HepG2 (cell line): ENCODE data around the gene PTX4. TPM values are rescaled to one million over a fixed set of nuclear protein-coding genes. Genes with fewer than 3 reads are reported as not detected.

Source experiments
- ATAC-seq: fragments of 200-7000 bp; cut with Tn5 transposase; 3 replicates; pipeline ENCODE4 v1.9.1; 2020; ENCODE audit warnings: mild to moderate bottlenecking, moderate library complexity
- BruUV-seq: library from RNA; stranded (reverse); fragments of 400-500 nt; replicated peaks from 2 replicates; lab custom pipeline; 2021; lab: Mats Ljungman, UMichigan
- CTCF ChIA-PET: fragments of 300-600 bp; formaldehyde crosslinking; extraction: SDS; loops from one replicate; lab custom pipeline; 2021; ENCODE audit warnings: low total read pairs, inconsistent platforms, low intra/inter-chr PET ratio; lab: Yijun Ruan, JAX
- POLR2A ChIA-PET: fragments of 350-600 bp; sonication (Branson Sonifier 250); formaldehyde crosslinking; loops from one replicate; lab custom pipeline; 2020; ENCODE audit warnings: antibody characterized with exemption, inconsistent platforms; lab: Yijun Ruan, JAX
- DNase-seq: peaks from one replicate; pipeline ENCODE4 v3.0.0-alpha.2; 2015; ENCODE audit warnings: low spot score
- FAIRE-seq: peaks from 3 replicates; lab custom pipeline; 2011; peaks lifted over from hg19 to GRCh38; lab: Jason Lieb, UNC
- H2AFZ ChIP-seq: one replicate; pipeline ENCODE4 v1.6.1; 2011; ENCODE audit warnings: low read length, inconsistent platforms
- H3K27ac ChIP-seq: fragments of 300-600 bp; 3 replicates; pipeline ENCODE4 v1.8.0; 2011; ENCODE audit warnings: mixed run types, mild to moderate bottlenecking, mixed read lengths, low read length, inconsistent platforms; ENCODE audit not compliant: insufficient read depth; ENCODE audit errors: extremely low read length
- H3K27me3 ChIP-seq, 2 experiments: fragments of 200-600 bp in 1 of 2; 2 replicates in 1 of 2; 3 replicates in 1 of 2; pipeline versions ENCODE4 v1.6.0 to v1.8.0; 2011; ENCODE audit warnings: low read length in 2 of 2, mild to moderate bottlenecking in 2 of 2, moderate library complexity in 2 of 2, inconsistent platforms in 1 of 2; ENCODE audit not compliant: insufficient read depth in 2 of 2, control insufficient read depth in 1 of 2
- H3K36me3 ChIP-seq, 2 experiments: fragments of 200-600 bp in 1 of 2; replicated peaks in 1 of 2; 2 replicates in 1 of 2; 3 replicates in 1 of 2; pipeline versions ENCODE4 v1.5.1 to v1.8.0; 2011; ENCODE audit warnings: low read length in 2 of 2, inconsistent platforms in 1 of 2; ENCODE audit not compliant: insufficient read depth in 2 of 2, control insufficient read depth in 1 of 2
- H3K4me1 ChIP-seq: 2 replicates; pipeline ENCODE4 v1.5.1; 2012; ENCODE audit warnings: low read length, inconsistent platforms; ENCODE audit not compliant: insufficient read depth
- H3K4me2 ChIP-seq: 2 replicates; pipeline ENCODE4 v1.6.0; 2011; ENCODE audit warnings: low read depth, low read length, inconsistent platforms
- H3K4me3 ChIP-seq, 3 experiments: fragments of 200-600 bp in 1 of 3; sonication (generic), shearing (Covaris generic) in 1 of 3; replicated peaks in 1 of 3; 2 replicates each; pipeline ENCODE4 v1.5.1; 2011 to 2016; ENCODE audit warnings: low read length in 3 of 3, inconsistent platforms in 2 of 3, low read depth in 2 of 3, mild to moderate bottlenecking in 2 of 3, control low read depth in 1 of 3, mixed read lengths in 1 of 3; ENCODE audit not compliant: insufficient read depth in 1 of 3
- H3K79me2 ChIP-seq: one replicate; pipeline ENCODE4 v1.6.1; 2011; ENCODE audit warnings: low read length, inconsistent platforms; ENCODE audit not compliant: insufficient read depth
- H3K9ac ChIP-seq: 2 replicates; pipeline ENCODE4 v1.6.0; 2011; ENCODE audit warnings: mild to moderate bottlenecking, low read depth, low read length, inconsistent platforms; ENCODE audit not compliant: insufficient read depth
- H3K9me3 ChIP-seq: 2 replicates; pipeline ENCODE4 v1.5.1; 2012; ENCODE audit warnings: mild to moderate bottlenecking, low read length
- H4K20me1 ChIP-seq: 2 replicates; pipeline ENCODE4 v1.6.0; 2011; ENCODE audit warnings: inconsistent platforms, mild to moderate bottlenecking, low read length, moderate library complexity; ENCODE audit not compliant: insufficient read depth
- DBP ChIP-seq: sonication (generic); formaldehyde crosslinking; IDR thresholded peaks from 2 replicates; pipeline ENCODE4 v1.4.0; 2020; ENCODE audit warnings: missing genetic modification reagents; ENCODE audit errors: not compliant biosample characterization
- ESRRA ChIP-seq: sonication (generic); formaldehyde crosslinking; IDR thresholded peaks from 2 replicates; pipeline ENCODE4 v1.5.1; 2020; ENCODE audit warnings: mild to moderate bottlenecking, low read depth, missing genetic modification reagents
- PBX3 ChIP-seq: sonication (generic); formaldehyde crosslinking; IDR thresholded peaks from 2 replicates; pipeline ENCODE4 v1.8.1; 2023; ENCODE audit warnings: missing genetic modification reagents, inconsistent platforms, borderline replicate concordance
- ZBTB44 ChIP-seq: sonication (generic); formaldehyde crosslinking; IDR thresholded peaks from 2 replicates; pipeline ENCODE4 v1.4.0; 2020; ENCODE audit warnings: missing genetic modification reagents
- ZNF672 ChIP-seq: sonication (generic); formaldehyde crosslinking; IDR thresholded peaks from 2 replicates; pipeline ENCODE4 v1.8.1; 2022; ENCODE audit warnings: missing genetic modification reagents
- WGBS: methylation state at CpG from one replicate; pipeline ENCODE4 v1.1.6; 2017; ENCODE audit warnings: low lambda C conversion rate; 5-methylcytosine and 5-hydroxymethylcytosine counted together
- in situ Hi-C: cut with HindIII; loops from 2 replicates; pipeline ENCODE4 v1.10.0; 2017; ENCODE audit warnings: low pct_unique_long_range_greater_than_20kb; ENCODE audit not compliant: extremely low pct_ligation_motif_present
- intact Hi-C: fragments of 100-400 bp; cut with micrococcal nuclease; formaldehyde crosslinking; loops from one replicate; pipeline ENCODE4 v1.10.0; 2022; ENCODE audit not compliant: unreplicated experiment
- polyA plus RNA-seq, 8 experiments: library from polyadenylated mRNA; depleted of rRNA in 3 of 8; stranded (reverse) in 7 of 8; unstranded in 1 of 8; fragments of >200 nt; fragmentation: Illumina TruSeq in 4 of 8; extraction: Trizol in 4 of 8; gene quantifications; 2 replicates each; pipeline versions ENCODE4 v1.2.1 to v1.2.3, GENCODE V29; 2011 to 2016; ENCODE audit warnings: low read depth in 4 of 8, missing spikeins in 1 of 8, mixed read lengths in 1 of 8; ENCODE audit not compliant: insufficient read depth in 1 of 8
- total RNA-seq, 5 experiments: library from RNA; depleted of rRNA; stranded (reverse); fragments of >200 nt; fragmentation: Illumina TruSeq; extraction: Trizol; gene quantifications; 2 replicates each; pipeline ENCODE4 v1.2.3, GENCODE V29; 2016; ENCODE audit warnings: low read depth in 1 of 5

Gene PTX4
- total and polyA plus RNA-seq, 2 of the 13 experiments (the other 11 are each of a cell fraction or from before 2014, with no cell fraction given) = 0.04 TPM; not detected in 1

- no peak for TF ChIP-seq ZBTB44 (CRISPR knock-in tag)
These were observed 35.6 kb upstream of the PTX4 start (continued) for GRCh38 chr16:1524366-1524765.

- H2AFZ ChIP-seq = no peak overlapping the region
- BruUV-seq = no TSS peak
- no peak overlapping the region for H3K9ac ChIP-seq
- peaks cover 12% of the 10 kb centered on the region for H3K4me1 ChIP-seq
- intact Hi-C loops (no loop called here), in situ Hi-C loops (no loop called here)
- no peaks in the 10 kb centered on the region for H3K9me3 ChIP-seq
- no peak for DNase-seq
- 91% methylated on average over 12 of the region's 30 CpGs for WGBS
- no peaks in the 10 kb centered on the region; a peak in 1 of 5 replicates for H3K36me3 ChIP-seq
- no peaks in the 10 kb centered on the region for H3K79me2 ChIP-seq
- no peak overlapping the region for H3K27ac ChIP-seq
- TF ChIP-seq ESRRA = no peak
- no peak for TF ChIP-seq DBP (CRISPR knock-in tag)
- TF ChIP-seq ZNF672 = no peak
- no peak for TF ChIP-seq PBX3 (CRISPR knock-in tag)
- no peak for ATAC-seq
- no peak overlapping the region for H3K4me3 ChIP-seq
- no peaks in the 10 kb centered on the region for H3K27me3 ChIP-seq
- H3K4me2 ChIP-seq = no peak overlapping the region
- ChIA-PET POLR2A (no interaction called here), CTCF (no interaction called here)
- no peaks in the 10 kb centered on the region for H4K20me1 ChIP-seq
- no peak for FAIRE-seq
These were observed 35.0 kb upstream of the PTX4 start for GRCh38 chr16:1523581-1524245.
